ENCODE measurements around the gene CYP4F3. TPM values are rescaled to one million over a fixed set of nuclear protein-coding genes. Genes with fewer than 3 reads are reported as not detected.

Gene CYP4F3
- total and polyA plus RNA-seq, 4 donors: 0.20 to 1.7 (median 1.2) TPM

DNA sequence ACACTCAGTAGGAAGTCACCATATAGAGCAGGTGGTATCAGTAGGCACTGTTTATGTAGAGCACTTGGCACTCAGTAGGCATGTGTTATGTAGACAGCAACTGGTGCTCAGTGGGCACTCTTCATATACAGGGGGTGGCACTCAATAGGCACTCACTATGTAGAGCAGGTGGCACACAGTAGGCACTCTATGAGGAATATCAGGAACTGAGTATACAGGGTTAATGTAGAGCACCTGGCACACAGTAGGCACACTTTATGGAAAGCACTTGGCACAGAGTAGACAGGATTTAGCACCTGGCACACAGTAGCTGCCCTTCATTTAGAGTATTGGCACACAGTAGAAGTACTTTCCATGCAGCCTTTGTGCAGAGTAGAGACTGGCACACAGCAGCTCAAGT lies 1.1 kb upstream of the CYP4F3 start:
- H3K27ac ChIP-seq (ENCODE audit: low read depth in 1 of 2, low read length in 1 of 2): no peak overlapping the region
- no peaks in the 10 kb centered on the region for H3K36me3 ChIP-seq (ENCODE audit: control insufficient read depth in 4 of 4, insufficient read depth in 4 of 4, low read length in 4 of 4)
- H3K9ac ChIP-seq (ENCODE audit: insufficient read depth in 1 of 2, low read length in 2 of 2): no peak overlapping the region
- peaks cover 0 to 7% (median 0%) of the 10 kb centered on the region in 5 donors for H3K4me1 ChIP-seq (ENCODE audit: control insufficient read depth in 5 of 5, insufficient read depth in 5 of 5, low read length in 5 of 5)
- H3K4me3 ChIP-seq: no peak overlapping the region
- H3K9me3 ChIP-seq (ENCODE audit: control insufficient read depth in 4 of 4, insufficient read depth in 3 of 4, low read length in 3 of 4): peaks cover 0 to 2% (median 0%) of the 10 kb centered on the region in 4 donors
- no peak for DNase-seq
- TF ChIP-seq, protein P1, sequence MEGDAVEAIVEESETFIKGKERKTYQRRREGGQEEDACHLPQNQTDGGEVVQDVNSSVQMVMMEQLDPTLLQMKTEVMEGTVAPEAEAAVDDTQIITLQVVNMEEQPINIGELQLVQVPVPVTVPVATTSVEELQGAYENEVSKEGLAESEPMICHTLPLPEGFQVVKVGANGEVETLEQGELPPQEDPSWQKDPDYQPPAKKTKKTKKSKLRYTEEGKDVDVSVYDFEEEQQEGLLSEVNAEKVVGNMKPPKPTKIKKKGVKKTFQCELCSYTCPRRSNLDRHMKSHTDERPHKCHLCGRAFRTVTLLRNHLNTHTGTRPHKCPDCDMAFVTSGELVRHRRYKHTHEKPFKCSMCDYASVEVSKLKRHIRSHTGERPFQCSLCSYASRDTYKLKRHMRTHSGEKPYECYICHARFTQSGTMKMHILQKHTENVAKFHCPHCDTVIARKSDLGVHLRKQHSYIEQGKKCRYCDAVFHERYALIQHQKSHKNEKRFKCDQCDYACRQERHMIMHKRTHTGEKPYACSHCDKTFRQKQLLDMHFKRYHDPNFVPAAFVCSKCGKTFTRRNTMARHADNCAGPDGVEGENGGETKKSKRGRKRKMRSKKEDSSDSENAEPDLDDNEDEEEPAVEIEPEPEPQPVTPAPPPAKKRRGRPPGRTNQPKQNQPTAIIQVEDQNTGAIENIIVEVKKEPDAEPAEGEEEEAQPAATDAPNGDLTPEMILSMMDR (IDR thresholded peaks at IDR 0.05; ENCODE audit: control extremely low read depth, extremely low read depth): no peak
- ATAC-seq (ENCODE audit: insufficient read depth, low FRiP score): no peak
- no peaks in the 10 kb centered on the region for H3K27me3 ChIP-seq (ENCODE audit: control insufficient read depth in 3 of 3, insufficient read depth in 3 of 3, low read length in 2 of 3)

DNA sequence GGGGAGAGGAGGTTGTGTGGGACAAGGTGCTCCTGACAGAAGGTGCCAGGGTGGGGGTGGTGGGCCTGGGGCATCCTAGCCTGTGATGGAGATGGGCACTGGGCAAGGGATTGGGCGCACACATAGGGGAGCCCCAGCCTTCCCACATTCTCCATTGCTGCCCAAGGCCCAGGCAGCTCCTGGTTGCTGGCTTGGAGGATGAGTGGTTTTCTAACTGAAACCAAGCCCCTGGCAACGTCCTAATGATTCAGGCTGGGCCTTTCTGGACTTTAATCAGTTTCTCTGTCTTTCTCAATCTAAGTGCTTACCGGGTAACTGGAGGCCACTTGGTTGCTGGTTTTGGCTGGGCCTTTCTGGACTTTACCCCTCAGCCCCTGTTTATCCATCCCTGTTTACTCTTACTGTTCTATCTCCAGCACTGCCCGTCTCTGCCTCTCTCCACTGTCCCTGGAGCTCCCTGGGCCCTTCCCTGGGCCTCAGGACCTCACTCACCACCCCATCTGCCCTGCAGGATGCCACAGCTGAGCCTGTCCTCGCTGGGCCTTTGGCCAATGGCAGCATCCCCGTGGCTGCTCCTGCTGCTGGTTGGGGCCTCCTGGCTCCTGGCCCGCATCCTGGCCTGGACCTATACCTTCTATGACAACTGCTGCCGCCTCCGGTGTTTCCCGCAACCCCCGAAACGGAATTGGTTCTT lies 354 bp downstream of the CYP4F3 start:
- H3K9me3 ChIP-seq (ENCODE audit: control insufficient read depth in 4 of 4, insufficient read depth in 3 of 4, low read length in 3 of 4): peaks cover 0 to 2% (median 0%) of the 10 kb centered on the region in 4 donors
- 69 to 73% methylated on average over 12 of the region's 12 CpGs for WGBS, 2 donors
- no peak overlapping the region for H3K9ac ChIP-seq (ENCODE audit: insufficient read depth in 1 of 2, low read length in 2 of 2)
- H3K4me1 ChIP-seq (ENCODE audit: control insufficient read depth in 5 of 5, insufficient read depth in 5 of 5, low read length in 5 of 5): peaks cover 0 to 7% (median 0%) of the 10 kb centered on the region in 5 donors
- DNase-seq: no peak
- no peaks in the 10 kb centered on the region for H3K27me3 ChIP-seq (ENCODE audit: control insufficient read depth in 3 of 3, insufficient read depth in 3 of 3, low read length in 2 of 3)
- H3K27ac ChIP-seq (ENCODE audit: low read depth in 1 of 2, low read length in 1 of 2): peak overlapping the region in 1 of 2 donors; percentile 37
- no peak overlapping the region for H3K4me3 ChIP-seq
- H3K36me3 ChIP-seq (ENCODE audit: control insufficient read depth in 4 of 4, insufficient read depth in 4 of 4, low read length in 4 of 4): no peaks in the 10 kb centered on the region
- no peak for ATAC-seq (ENCODE audit: insufficient read depth, low FRiP score)
- TF ChIP-seq, protein P1 (IDR thresholded peaks at IDR 0.05; ENCODE audit: control extremely low read depth, extremely low read depth): no peak

DNA sequence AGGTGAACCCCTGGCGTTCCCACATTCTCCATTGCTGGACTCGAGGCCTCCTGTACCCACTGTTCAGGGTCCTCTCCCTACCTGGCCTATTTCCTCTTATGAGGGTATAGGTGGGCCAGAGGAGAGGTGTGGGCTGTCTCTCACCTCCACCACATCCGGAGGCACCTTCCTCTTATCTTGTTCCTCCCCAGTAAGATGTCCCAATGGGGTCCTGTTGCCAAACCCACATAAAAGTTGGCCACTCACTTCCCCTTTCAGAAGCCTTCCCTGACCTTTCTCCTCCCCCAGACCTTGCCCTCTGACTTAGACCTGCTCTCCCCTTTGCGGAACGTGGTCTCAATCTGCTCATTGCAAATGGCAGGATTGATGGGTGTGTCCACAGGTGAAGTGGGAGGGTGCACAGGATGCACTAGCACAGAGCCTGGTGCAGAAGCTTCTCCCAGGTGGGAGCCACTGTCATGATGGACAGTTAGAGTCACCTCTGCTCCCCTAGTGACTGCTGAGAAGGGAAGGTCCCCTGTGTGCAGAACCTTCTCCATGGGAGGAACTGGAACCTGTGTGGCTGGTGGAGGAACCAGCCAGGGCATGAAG lies 1.3 kb downstream of the CYP4F3 start:
- DNase-seq (no peak), ATAC-seq (ENCODE audit: insufficient read depth, low FRiP score) (no peak)
- Histone ChIP-seq H3K36me3 (ENCODE audit: control insufficient read depth in 4 of 4, insufficient read depth in 4 of 4, low read length in 4 of 4) (no peaks in the 10 kb centered on the region), H3K9ac (ENCODE audit: insufficient read depth in 1 of 2, low read length in 2 of 2) (no peak overlapping the region), H3K4me1 (ENCODE audit: control insufficient read depth in 5 of 5, insufficient read depth in 5 of 5, low read length in 5 of 5) (peaks cover 0 to 7% (median 0%) of the 10 kb centered on the region in 5 donors), H3K9me3 (ENCODE audit: control insufficient read depth in 4 of 4, insufficient read depth in 3 of 4, low read length in 3 of 4) (peaks cover 0 to 8% (median 0%) of the 10 kb centered on the region in 4 donors), H3K27me3 (ENCODE audit: control insufficient read depth in 3 of 3, insufficient read depth in 3 of 3, low read length in 2 of 3) (no peaks in the 10 kb centered on the region), H3K4me3 (no peak overlapping the region), H3K27ac (ENCODE audit: low read depth in 1 of 2, low read length in 1 of 2) (no peak overlapping the region)
- 43 to 60% methylated on average over 5 of the region's 5 CpGs for WGBS, 2 donors
- TF ChIP-seq, protein P1 (IDR thresholded peaks at IDR 0.05; ENCODE audit: control extremely low read depth, extremely low read depth): no peak
